ENCODE measurements around the gene THSD4.

- TF ChIP-seq CTCF (conservative IDR thresholded peaks at IDR 0.05 in 1 of 2, IDR thresholded peaks at IDR 0.05 in 1 of 2; ENCODE audit: extremely low read depth in 1 of 2, insufficient read depth in 1 of 2, low read depth in 1 of 2, low read length in 2 of 2) (no peak), EZH2 (IDR thresholded peaks at IDR 0.05; ENCODE audit: borderline replicate concordance, low read length) (no peak)
Measured at GRCh38 chr15:71093054-71094024, 21.9 kb upstream of the THSD4 start.
